ENCODE measurements around the gene PIP5KL1.
"Not testable (repeated sequence)": the region's sequence is repeated elsewhere in the genome, so short reads cannot be mapped to it uniquely, and the experiment has no call there.

The PIP5KL1 gene

DNA sequence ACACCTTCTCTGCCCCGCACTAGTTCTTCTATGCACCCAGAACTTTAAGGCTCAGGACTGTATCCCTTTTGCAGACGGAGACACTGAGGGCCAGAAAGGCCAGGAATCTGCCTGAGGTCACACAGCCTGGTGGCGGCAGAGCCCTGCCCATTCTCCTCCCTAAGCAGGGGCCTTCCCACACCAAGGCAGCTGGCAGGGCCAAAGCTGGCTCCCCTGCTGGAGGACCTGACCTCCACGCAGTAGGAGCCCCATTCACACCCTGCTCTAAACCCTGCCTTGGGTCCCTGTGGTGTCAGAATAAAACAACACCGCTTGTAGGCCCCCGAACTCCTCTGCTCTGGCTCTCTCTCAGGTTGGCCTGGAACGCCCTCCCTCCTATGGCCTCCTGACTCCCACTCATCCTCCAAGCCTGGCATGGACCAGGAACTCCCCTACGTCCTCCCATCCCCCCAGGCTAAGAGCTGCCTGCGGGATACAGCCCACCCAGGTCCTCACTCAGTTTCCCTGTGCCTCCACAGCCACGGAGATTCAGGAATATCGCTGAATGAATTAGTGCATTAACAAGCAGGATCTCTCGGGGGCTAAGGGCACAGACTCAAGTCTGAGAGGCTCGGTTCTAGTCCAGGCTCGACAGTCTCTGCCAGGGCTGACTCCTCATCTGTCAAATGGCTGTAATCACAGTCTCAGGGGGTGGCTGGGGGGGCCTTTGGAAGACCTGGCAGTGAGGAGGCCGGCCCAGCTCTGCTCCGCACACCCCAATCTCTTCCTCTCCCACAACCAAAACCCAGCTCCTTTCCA is 34.0 kb downstream of the PIP5KL1 start:
- no peak for DNase-seq (ENCODE audit: low read depth in 1 of 2, low spot score in 1 of 2)

GRCh38 chr9:127895811-127896210 is 34.8 kb downstream of the PIP5KL1 start:
- no peak for DNase-seq (ENCODE audit: low read depth in 1 of 2, low spot score in 1 of 2)

DNA sequence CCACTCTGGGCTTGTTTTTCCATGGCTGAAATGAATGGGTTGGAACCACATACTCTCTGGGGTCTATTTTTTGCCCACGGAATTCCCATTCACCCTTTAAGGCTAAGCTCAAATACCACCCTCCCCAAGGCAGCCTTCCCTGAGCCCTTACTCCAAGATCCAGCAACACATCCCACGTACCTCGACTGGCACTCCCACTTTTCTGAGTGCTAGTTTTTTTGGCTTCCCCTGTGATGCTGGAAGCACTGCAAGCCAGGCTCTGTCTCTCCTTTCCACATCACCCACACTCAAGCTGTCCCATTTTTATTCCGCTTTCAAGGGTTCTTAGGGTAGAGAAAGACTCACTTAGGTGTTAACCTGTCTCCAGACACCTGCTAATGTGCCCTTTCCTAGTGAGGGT is 37.2 kb downstream of the PIP5KL1 start:
- no peak for DNase-seq (ENCODE audit: low read depth in 1 of 2, low spot score in 1 of 2)

- no peak for DNase-seq (ENCODE audit: low read depth in 1 of 2, low spot score in 1 of 2)
Observed at GRCh38 chr9:127892831-127893230, 37.7 kb downstream of the PIP5KL1 start.

- DNase-seq (ENCODE audit: low read depth in 1 of 2, low spot score in 1 of 2) = no peak
Observed at GRCh38 chr9:127890053-127890452, 40.5 kb downstream of the PIP5KL1 start.

GRCh38 chr9:127887792-127888191 is 42.8 kb downstream of the PIP5KL1 start:
- DNase-seq (ENCODE audit: low read depth in 1 of 2, low spot score in 1 of 2) = no peak

- no peak for DNase-seq (ENCODE audit: low read depth in 1 of 2, low spot score in 1 of 2)
Observed at GRCh38 chr9:127886401-127886972, 44.1 kb downstream of the PIP5KL1 start.

- no peak for DNase-seq (ENCODE audit: low read depth in 1 of 2, low spot score in 1 of 2)
Observed at GRCh38 chr9:127885508-127886281, 44.9 kb downstream of the PIP5KL1 start.

GRCh38 chr9:127884976-127885490 is 45.5 kb downstream of the PIP5KL1 start:
- no peak for DNase-seq (ENCODE audit: low read depth in 1 of 2, low spot score in 1 of 2)

DNA sequence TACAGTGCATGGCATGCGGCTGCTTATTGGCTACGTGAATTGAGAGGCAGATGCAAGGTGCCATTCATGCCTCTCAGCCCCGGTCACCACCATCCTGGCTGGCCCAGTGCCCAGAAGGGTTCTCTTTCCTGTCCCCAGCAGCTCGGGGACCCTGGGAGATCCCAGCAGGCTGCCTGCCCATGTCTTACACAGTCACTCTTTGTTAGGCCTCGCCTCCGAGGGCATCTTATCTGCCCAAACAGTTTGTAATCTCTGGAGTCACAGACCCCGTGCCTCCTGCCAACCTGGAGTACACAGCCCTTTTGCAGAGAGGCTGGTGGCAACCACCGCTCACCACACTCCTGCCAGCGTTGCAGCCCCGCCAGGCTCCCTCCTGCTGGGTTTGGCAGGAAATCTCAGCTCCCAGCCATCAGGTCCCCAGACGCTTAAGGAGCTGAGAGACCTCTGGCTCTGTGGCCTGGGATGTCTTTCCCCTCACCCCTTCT is 46.1 kb downstream of the PIP5KL1 start:
- no peak for DNase-seq (ENCODE audit: low read depth in 1 of 2, low spot score in 1 of 2)

DNA sequence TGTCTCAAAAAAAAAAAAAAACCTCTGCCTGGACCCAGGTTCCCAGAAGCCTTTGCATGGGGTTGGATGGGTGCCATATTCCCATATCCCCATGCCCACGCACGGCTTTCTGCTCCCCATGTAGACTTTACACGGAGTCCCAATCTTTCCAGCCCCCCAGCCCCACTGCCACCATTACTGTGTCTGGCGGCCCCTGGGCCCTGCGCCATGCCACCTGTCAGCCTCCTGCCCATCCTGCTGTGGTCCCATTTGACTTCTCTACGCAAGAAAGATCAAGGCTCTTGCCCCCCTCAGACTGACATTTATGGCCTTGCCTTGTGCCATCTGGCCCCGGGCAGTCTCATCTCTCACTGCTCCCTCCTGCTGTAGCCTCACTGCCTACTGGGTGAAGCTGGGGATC is 46.6 kb downstream of the PIP5KL1 start:
- no peak for DNase-seq (ENCODE audit: low read depth in 1 of 2, low spot score in 1 of 2)

GRCh38 chr9:127881715-127882114 is 48.9 kb downstream of the PIP5KL1 start:
- not testable (repeated sequence) for DNase-seq (ENCODE audit: low read depth in 1 of 2, low spot score in 1 of 2)

GRCh38 chr9:127880143-127880542 is 50.4 kb downstream of the PIP5KL1 start:
- DNase-seq (ENCODE audit: low read depth in 1 of 2, low spot score in 1 of 2) = no peak

DNA sequence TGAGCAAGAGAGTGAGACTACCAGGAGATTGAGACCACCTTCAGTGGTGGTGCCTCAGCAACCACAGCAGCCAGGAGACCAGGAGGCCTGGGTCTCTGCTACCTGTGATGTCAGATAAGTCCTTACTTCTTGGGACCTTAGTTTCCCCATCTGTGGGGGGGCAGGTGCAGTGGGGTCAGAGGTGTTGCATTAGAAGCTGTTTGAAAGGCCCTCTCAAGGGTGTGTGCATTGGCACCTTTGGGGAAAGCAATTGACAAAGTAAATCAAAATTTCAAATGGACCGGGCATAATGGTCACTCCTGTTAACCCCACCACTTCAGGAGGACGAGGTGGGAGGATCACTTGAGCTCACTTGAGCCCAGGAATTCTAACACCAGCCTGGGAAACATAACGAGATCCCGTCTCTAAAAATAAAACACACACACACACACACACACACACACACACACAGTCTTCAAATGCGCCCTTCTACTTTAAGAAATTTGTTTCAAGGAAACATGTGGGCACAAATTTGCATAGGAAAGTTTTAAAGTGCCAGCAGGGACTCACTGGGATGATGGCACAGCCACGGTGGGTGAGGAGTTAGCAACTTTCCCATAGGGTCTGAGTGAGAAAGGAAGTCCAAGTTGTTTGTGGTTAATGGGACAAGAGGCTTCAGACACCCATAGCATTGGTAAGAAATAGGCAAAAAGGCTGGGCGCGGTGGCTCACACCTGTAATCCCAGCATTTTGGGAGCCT is 51.8 kb downstream of the PIP5KL1 start:
- DNase-seq (ENCODE audit: low read depth in 1 of 2, low spot score in 1 of 2) = no peak

- no peak for DNase-seq (ENCODE audit: low read depth in 1 of 2, low spot score in 1 of 2)
Observed at GRCh38 chr9:127878001-127878651, 52.5 kb downstream of the PIP5KL1 start.

DNA sequence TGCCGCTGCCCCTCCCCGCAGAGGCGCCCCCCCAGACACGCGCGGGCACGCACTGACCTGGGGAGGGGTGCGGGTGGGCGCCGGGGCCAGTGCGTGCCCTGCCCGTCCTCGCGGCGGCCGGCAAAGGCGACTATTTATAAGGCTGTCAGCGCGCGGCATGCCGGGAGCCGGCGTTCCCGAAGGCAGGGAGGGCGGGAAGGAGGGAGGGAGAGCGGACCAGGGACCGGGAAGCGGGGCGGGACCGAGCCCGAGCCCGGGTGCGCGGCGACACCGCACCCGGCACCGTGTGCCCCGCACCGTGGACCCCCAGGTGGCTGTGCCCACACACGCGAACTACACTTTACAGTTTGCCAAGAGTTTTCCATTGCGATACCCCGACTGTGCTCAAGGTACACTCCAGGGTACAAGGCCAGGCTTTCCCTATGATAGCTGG is 53.0 kb downstream of the PIP5KL1 start, which contains the start of gene AK1:
Gene AK1 (minus strand): TSS at position 110 of the 433 bp plus-strand sequence. CDS start 3,058 bp downstream, outside the sequence.
- DNase-seq (ENCODE audit: low read depth in 1 of 2, low spot score in 1 of 2) = no peak

GRCh38 chr9:127876764-127877562 is 53.6 kb downstream of the PIP5KL1 start:
- no peak for DNase-seq (ENCODE audit: low read depth in 1 of 2, low spot score in 1 of 2)

GRCh38 chr9:127876026-127876763 is 54.4 kb downstream of the PIP5KL1 start:
- DNase-seq (ENCODE audit: low read depth in 1 of 2, low spot score in 1 of 2) = no peak

Data from activated T-helper 1 cell treated with anti-CD3 and anti-CD28 coated beads, Interleukin-2, amount 50 U/mL, for 16 hours (primary cell).